Femur (tissue), 1 donor: ENCODE measurements around the gene NCKAP5.
"Not testable (repeated sequence)": the region's sequence is repeated elsewhere in the genome, so short reads cannot be mapped to it uniquely, and the experiment has no call there.

Source experiments
- DNase-seq: peaks from one replicate; pipeline ENCODE4 v3.0.0-alpha.2; 2017

NCKAP5 gene

DNA sequence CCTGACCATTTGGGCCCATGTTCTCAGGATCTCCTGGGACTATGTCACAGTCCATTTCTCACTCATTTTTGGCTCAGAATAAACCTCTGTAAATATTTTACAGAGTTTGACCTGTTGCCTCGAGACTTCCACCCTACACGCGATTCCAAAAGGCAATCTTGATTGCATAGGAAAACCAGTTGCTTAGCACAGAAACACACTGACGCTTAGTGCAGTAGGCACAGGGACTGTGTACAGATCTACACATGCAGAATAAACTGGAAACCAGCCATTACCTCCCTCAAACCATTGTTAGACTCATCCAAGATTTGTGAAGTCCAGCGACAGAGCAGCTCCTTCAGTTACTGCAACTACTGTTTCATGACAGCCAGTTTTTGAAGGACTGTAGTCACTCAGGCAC is 73.0 kb downstream of the NCKAP5 start:
- no peak for DNase-seq

DNA sequence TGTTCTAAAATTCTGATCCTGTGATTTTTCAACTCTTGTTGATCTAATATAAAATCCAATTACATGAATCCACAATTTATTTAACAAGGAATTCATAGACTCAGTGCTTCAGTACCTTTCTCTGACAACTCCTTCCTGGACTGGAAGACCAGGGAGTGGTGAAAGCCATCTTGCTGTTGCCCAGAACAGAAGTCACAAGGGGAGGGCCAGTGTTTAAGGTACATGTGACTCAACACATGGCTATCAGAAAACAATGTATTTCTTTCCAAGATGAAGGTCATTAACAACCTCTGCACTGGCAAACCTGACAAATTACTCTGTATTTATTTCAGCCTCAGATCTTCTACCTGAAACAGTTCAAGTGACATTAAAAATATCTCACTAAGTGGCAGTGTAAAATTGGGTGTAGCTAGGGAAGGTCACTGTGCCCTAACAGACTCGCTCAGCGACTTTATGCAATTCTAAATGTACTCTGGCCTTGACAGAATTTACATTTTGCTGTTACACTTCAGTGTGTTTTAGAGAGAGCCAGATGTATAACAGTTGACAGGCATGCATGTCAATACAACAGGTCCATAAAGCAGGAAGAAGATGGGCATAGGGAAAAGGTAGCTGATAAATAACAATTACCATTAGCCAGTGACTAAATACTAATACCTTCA is 75.4 kb downstream of the NCKAP5 start:
- DNase-seq, result no peak

DNA sequence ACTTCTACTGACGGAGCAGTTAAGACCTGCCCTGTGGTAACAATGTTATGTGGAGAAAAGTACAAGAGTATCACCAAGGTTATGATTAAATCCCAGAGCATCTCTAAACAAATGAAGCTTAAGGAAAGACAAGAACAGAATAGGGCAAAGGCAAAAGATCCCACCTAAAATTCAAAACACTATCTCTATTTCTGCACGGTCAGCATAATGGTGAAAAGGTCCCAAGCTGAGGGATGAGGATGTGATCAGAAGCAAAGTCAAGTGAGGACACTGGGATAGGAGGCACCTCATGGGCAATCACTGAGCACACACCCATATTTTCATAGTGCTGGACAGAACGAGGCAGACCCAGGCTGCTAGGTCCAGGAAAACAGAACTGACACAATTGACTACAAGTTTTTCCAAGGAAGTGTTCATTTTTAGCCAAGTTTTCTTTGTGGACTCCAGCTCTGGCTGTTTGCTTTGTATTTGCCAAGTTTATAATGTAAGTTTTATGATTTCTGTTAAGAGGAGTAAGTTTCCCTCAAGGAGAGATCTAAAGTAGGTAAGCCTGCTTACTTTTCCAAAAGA is 77.8 kb downstream of the NCKAP5 start:
- no peak for DNase-seq

DNA sequence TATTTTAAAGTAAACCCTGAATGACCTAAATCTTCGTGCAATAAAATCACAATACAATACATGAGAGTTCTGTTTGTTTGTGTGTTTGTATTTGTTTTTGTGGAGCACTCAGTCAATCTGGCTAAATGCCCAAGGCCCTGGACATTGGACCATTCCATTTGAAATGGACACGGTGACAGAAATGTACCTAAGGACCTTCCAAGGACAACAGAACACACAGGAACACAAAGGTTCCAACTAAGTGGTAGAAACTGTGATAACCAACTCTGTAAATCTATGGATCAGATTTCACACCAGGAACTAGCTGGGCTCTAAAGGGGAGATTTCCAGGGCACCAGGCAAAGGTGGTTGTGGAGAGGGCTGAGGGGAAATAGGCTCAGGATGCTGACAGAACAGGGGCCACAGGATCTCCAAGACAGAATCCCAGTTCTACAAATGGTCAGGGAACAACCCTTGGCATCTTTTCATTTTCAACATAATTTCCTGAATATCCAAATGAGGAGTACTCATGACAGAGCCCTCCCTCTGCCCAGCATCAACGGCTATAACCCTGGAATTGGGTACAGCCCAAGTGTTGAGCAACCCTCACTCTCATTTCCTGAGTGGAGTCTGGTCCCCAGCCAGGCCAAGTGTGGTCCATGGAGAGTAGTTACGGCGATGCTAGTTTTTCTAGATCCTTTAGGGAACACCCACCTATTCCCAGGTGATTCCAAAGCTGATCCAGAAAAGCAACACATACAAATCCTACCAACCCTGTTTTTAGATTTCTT is 78.4 kb downstream of the NCKAP5 start:
- DNase-seq, result no peak

DNA sequence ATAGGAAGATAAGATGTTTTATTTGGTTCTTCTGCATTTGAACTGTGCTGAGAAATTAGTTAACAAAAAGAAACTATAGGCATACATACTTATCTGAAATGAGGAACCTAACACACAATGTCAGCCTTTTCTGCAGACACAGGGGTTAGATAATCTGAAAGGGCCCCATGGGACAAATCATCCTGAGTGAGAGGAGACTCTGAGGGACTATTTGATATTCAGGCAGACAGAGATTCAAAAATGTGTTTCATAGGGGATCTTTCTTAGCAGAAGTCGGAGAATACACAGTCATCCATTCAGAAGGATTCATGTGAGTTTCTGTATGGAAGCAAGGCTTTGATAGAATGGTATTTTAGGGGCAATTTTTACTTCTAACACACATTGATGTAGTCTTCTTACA is 79.1 kb downstream of the NCKAP5 start:
- DNase-seq, result no peak

DNA sequence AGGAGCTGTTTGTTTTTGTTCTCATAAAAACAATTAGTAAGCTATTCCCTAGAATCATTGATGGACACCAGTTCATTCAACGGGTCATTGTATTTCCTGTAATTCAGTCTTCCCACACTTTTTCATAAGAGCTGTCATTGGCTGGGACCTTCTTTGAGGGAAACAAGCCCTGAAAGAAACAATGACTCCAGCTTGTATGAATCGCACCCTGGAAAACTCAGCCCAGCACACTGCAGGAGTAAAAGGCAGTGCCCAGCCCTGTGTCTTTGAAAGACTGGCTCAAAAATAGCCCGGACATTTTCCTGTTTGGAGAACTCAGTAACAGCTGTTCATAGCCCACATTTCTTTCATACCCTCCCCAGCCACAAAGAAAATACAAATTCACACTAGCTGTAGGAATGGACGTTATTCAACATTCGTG is 81.5 kb downstream of the NCKAP5 start:
- DNase-seq, result no peak

DNA sequence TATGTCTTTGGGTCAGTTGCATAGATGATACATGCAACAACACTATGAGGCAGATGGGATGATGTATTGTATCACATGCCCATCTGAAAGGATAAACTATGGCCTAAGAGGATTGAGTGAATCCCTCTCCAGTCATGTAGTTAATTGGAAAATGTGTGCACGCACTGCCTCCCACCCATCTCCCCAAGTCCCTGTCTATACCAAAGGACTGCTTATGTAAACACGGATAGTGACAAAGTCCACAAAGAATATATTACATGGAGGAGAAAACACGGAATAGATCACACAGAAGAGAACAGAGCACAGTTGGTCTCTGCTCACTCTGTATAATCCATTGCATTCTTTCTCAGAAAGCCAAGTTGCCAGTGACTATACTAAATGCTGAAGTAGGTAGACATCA is 82.4 kb downstream of the NCKAP5 start:
- DNase-seq, result no peak

DNA sequence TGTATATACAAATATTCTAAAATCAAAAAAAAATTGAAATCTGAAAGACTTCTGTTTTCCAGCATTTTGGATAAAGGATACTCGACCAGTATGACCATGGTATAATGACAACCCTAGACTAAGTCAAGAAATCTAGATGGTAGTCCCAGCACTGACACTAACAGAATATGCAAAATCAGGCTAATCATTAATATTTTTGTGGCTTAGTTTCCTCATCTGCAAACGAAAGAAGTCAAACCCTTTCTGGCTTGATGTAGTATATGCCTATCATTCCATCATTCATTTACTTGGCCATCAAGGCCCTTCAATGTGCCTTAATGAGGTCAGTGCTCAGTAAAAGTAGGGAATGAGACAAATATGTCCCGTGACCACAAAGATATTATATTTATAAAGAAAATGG is 83.5 kb downstream of the NCKAP5 start:
- DNase-seq, result no peak

DNA sequence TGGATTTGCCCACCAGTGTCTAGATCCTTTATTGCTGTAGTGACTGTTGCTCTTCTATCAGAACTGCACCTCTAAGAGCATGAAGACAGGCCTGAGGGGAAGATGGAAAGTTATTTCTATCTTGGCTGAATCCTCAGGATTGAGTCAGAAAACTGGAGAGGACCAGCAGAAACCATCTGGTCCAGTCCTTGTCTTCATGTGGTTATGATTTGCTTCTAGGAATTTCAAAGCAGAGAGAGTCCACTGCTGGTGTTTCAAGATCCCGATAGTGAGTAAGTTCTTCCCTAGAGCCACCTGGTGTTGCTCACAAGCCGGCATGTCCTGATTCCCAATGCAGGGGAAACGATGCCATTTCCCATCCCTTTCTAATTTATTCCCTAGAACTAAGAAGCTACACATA is 84.2 kb downstream of the NCKAP5 start:
- DNase-seq, result peak; percentile 50

DNA sequence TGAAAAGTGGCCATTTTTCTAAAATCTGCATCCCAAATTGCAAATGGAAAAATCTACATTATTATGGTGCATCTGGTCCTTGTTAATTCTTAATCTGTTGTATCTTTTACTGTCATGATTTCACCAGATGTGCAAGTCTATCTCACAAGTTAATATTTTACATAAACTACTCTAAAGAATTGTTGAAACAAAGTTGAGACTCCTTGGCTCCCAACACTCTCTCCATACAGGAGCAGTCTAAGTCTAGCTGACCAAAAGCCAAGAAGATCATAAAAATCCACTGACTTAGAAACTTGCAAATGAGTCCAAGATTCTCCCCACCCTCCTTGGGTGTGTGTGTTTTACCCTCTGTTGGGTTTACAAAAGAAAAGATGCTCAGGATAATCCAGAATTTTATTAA is 85.1 kb downstream of the NCKAP5 start:
- no peak for DNase-seq

DNA sequence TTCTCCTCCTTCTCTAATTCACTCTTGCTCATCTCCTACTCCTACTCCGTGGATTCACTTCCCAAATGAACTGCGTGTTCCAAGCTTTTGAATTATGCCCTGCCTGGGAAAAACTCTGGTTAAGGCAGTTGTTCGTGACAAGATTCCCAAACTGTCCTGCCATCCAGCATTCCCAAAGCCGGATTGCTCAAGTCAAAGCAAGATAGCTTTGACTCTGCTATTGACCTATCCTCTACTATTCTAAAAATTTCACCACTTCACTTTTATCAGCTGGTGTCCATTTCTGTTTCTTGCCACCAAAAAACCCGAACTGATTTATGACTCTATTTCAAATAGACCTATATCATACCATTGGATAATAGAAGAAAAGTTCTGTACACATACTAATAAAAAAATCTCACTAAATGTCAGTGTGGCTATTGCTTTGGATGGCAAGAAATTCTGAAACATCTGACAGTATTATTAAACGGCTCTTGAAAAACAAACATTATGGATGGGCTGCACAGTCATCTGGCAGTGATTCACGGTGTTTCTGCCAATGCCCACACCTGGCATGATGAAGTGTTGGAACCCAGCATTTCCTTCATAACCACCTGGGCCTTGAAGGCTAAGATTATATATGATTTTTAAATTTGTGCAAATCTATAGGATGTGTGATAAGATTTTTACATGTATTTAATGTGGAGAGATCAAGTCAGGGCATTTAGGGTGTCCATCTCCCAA is 87.4 kb downstream of the NCKAP5 start:
- DNase-seq, result no peak

DNA sequence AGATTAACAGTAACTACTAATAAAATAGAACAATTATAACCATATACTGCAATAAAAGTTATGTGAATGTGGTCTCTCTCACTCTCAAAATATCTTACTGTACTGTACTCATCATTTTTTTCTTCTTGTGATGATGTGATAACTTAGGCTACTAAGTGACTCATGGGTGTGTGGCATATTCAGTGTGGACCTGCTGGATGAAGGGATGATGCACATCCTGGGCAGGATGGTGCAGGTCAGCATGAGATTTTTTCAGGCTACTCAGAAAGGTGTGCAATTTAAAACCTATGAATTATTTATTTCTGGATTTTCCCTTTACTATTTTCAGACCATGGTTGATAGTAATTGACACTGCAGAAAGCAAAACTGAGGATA is 90.7 kb downstream of the NCKAP5 start:
- DNase-seq, result no peak

DNA sequence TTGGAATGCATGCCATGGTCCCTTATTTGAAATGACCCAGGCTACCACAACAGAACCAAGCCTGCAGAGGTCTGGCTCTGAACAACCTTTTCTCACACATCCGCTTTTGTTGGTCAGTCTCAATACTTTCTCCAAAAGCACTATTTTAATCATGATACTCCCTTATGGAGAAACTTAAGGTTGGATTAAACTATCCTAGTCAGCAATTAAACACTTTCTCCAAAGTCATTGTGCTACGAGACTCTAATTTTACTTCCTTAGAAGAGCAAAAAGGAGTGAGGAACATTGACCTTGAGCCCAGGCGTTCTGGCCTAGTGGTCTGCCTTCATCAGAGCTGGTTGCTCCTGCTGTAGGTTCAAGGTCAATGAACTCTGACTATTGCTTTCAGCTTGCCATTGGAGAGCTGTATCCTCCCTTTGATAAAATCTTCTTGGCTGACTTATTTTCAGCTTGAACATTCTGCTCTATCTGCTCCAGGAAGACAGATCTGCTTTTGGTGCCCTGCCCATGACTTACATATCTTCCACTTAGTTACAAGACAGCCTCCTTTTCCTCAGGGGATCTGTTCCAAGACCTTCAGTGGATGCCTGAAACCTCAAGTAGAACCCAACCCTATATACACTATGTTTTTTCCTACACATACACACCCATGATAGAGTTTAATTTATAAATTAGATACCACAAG is 91.2 kb downstream of the NCKAP5 start:
- no peak for DNase-seq

DNA sequence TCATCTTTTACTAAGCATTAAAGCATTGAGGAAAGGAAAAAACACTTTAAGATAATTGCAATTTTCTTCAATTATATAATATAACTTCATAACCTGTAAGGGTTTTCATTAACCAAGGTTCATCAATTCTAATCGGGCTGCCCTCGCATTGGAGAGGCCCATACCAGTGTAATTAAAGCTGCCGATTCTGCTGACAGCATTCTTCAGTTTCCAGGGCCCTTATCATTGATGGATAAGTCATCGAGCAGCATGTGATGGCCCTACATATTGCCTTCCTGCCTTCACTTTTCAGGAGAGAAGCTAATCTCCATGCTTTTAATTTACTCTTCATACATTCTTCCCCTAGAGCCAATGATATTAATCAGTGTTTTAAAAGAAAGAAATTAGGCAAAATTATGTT is 92.0 kb downstream of the NCKAP5 start:
- DNase-seq, result no peak

DNA sequence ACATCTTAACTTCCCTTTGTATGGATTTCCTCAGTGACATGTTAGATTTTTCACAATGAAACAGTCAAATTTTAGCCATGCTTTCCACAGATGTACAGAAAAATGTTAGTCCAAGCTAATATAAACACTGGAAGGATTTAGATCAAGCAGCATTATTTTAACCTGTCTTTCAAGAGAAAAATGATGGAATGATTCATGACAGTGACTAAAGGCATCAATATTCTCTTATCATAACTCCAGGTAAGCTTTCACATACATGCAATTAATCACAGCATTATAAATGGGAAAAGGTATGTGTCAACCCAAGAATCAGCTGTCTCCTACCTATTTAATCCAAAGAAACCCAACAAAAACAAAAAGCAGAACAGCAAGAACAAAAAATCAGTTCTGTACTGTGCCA is 92.7 kb downstream of the NCKAP5 start:
- no peak for DNase-seq

DNA sequence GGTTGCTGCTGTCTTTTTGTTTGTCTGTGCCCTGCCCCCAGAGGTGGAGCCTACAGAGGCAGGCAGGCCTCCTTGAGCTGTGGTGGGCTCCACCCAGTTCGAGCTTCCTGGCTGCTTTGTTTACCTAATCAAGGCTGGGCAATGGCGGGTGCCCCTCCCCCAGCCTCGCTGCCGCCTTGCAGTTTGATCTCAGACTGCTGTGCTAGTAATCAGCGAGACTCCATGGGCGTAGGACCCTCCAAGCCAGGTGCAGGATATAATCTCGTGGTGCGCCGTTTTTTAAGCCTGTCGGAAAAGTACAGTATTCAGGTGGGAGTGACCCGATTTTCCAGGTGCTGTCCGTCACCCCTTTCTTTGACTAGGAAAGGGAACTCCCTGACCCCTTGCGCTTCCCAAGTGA is 97.8 kb downstream of the NCKAP5 start:
- not testable (repeated sequence) for DNase-seq

DNA sequence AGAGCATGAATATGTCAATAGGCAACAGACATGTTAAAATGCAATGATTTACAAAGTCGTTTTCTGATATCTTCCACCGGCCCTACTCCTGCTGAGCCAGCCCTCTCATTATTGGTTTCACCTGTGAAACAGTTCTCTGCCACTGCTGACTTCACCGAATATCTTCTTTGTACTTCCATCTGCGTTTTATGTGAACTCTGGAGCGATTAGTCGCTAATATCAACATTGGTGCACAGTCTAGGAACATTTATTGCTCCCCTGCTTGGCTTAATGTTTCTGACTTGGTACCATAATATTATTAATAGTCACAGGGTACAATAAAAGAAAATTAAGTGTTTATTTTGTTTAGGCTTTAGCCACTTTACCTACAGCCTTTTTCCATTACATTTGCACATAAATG is 105.5 kb downstream of the NCKAP5 start:
- no peak for DNase-seq

DNA sequence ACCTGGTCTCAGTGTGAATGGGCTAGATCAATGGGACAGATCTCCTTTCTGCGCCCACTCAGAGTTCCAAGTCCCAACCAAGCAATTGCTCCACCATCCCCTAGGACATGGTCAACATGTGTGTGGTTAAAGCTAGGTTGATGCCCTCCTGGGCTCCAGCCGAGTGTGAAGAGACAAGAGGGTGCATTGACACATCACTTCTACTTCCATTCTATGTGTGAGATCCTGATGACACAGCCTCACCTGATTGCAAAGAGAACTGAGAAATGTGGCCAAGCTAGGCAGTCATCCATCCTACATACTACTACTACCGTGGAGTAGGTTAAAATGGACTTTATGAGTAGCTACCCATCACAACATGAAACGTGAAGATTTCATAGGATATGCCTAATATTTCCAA is 106.8 kb downstream of the NCKAP5 start:
- no peak for DNase-seq

DNA sequence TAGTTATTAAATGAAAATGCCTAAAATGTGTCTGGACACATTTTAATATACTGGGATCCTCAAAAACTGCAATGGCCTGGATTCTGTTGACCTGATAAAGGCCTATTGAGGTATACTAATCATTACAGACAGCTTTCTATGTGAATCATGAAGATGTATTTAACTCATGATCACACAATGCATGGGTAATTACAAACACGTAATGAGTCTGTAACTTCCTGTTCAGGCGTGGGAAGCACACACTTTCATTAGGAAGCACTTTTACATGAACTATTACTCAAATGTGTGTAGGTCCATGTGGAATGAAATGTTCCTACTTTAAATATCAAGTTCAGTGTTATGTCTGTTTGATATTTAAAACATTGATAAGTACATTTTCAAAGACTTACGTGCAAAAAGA is 108.7 kb downstream of the NCKAP5 start:
- DNase-seq, result no peak

DNA sequence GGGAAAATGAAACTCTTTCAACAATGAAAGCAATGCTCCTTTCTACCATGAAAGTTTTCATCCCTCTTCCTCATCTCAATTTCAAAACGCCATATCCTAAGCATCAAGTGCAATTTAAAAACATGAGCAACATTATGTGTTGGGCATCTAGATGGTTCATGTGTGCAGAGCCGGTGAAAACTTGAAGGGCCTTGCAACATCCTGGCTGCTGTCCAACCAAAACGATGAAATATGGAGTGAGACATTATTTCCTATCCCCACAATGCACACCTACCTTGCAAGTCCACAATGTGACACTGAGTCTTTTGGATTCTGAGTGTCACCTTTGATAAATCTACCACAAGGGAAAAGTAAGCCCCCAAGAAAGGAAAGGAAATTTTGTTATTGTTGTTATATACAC is 110.0 kb downstream of the NCKAP5 start:
- no peak for DNase-seq

DNA sequence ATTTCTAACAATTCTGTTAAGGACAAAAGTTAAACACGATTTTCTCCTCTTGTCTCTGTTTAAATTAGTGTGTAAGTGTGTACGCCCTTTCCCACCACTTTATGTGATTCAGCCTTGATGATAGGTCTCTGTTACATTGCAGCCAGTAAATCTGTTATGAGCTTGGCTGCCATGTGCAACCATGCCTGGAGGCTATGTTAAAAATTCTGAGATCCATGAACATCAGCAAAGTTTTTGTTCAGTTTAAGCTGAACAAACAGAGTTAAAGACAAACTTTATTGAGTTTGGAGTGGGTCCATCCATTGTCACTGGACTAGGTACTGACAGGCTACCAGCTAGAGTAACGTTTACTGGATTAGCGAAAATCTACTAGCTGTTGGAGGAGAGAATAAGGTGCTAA is 110.4 kb downstream of the NCKAP5 start:
- no peak for DNase-seq

DNA sequence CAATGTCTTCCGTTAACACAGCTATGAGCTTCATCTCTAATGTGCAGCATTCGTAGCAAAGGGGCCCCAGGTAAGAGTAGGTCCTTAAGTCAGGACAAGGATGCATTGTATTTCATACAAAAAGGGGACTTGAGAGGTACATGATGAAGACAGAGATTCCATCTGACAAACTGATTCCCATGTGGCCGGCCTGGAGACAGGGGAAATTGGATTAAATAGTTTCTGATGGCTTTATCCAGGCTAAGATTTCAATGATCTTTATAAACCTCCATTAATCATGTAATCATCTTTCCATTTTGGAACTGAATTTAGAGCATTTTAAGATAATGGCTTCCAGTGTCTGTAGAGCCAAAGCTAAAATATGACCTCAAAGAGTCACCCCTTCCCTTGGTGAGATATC is 111.3 kb downstream of the NCKAP5 start:
- DNase-seq, result no peak

DNA sequence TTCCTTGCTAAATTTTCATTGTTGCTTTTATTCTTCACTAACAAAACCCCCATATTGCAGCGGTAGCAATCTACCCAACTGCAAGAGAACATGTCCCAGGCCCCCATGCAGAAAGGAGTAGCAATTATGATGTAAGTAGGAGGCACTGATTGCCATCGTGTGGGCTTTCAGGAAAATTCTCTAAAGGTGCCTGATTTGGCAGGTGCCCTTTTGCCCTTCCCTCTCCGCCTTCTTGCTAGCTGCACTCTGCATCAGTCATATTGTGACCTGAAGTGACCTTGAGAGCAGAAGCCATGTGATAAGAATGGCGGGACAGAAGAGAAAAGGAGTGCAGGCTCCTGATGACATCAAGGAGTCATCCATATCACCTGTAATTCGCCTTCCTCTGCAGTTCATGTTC is 112.1 kb downstream of the NCKAP5 start:
- DNase-seq, result no peak
